GM23338 (cell line): ENCODE measurements around the gene NCK2. TPM values are rescaled to one million over a fixed set of nuclear protein-coding genes. Genes with fewer than 3 reads are reported as not detected.

Experiments used
- ATAC-seq: fragments of 200-7000 bp; cut with Tn5 transposase; 3 replicates; pipeline ENCODE4 v1.9.1; 2020
- DNase-seq: peaks from one replicate; pipeline ENCODE4 v3.0.0-alpha.2; 2015; ENCODE audit warnings: low spot score
- H2AFZ ChIP-seq: fragments of 200-600 bp; sonication (generic); 2 replicates; pipeline ENCODE4 v1.8.0; 2016; ENCODE audit warnings: antibody characterized with exemption, mild to moderate bottlenecking, moderate library complexity
- H3F3A ChIP-seq: fragments of 200-600 bp; sonication (generic); replicated peaks from 2 replicates; pipeline ENCODE4 v1.8.0; 2017; ENCODE audit warnings: antibody characterized with exemption, mixed run types, low read depth
- H3K27ac ChIP-seq: fragments of 200-600 bp; sonication (generic); 2 replicates; pipeline ENCODE4 v1.6.1; 2016; ENCODE audit warnings: low read depth
- H3K27me3 ChIP-seq: fragments of 200-600 bp; sonication (generic); 2 replicates; pipeline ENCODE4 v1.8.0; 2016; ENCODE audit warnings: mild to moderate bottlenecking, mixed run types, moderate library complexity; ENCODE audit not compliant: insufficient read depth
- H3K36me3 ChIP-seq: fragments of 200-600 bp; sonication (generic); 2 replicates; pipeline ENCODE4 v1.8.0; 2016; ENCODE audit warnings: mild to moderate bottlenecking; ENCODE audit not compliant: insufficient read depth
- H3K4me1 ChIP-seq: fragments of 200-600 bp; sonication (generic); 2 replicates; pipeline ENCODE4 v1.8.0; 2016; ENCODE audit warnings: mild to moderate bottlenecking, moderate library complexity; ENCODE audit not compliant: insufficient read depth
- H3K4me2 ChIP-seq: fragments of 200-600 bp; sonication (generic); 2 replicates; pipeline ENCODE4 v1.7.1; 2017; ENCODE audit warnings: mixed run types
- H3K4me3 ChIP-seq: fragments of 200-600 bp; sonication (generic); 2 replicates; pipeline ENCODE4 v1.6.1; 2016; ENCODE audit warnings: mixed run types
- H3K79me2 ChIP-seq: fragments of 200-600 bp; sonication (generic); replicated peaks from 2 replicates; pipeline ENCODE4 v1.8.0; 2017; ENCODE audit warnings: mild to moderate bottlenecking; ENCODE audit not compliant: insufficient read depth
- H3K9me2 ChIP-seq: fragments of 200-600 bp; sonication (generic); 2 replicates; pipeline ENCODE4 v1.8.0; 2017; ENCODE audit not compliant: insufficient read depth
- H4K20me1 ChIP-seq: fragments of 200-600 bp; sonication (generic); replicated peaks from 2 replicates; pipeline ENCODE4 v1.8.0; 2017; ENCODE audit warnings: mild to moderate bottlenecking; ENCODE audit not compliant: insufficient read depth
- H3K27ac Mint-ChIP-seq: 2 replicates; pipeline ENCODE4 v1.8.0; 2020; ENCODE audit warnings: inconsistent platforms, mild to moderate bottlenecking, moderate library complexity, mixed read lengths
- H3K27me3 Mint-ChIP-seq: 3 replicates; pipeline ENCODE4 v1.8.0; 2022; ENCODE audit warnings: low read depth, mild to moderate bottlenecking, moderate library complexity, mixed read lengths, inconsistent platforms; ENCODE audit not compliant: insufficient read depth, poor library complexity
- H3K36me3 Mint-ChIP-seq: 3 replicates; pipeline ENCODE4 v1.8.0; 2021; ENCODE audit warnings: low read depth, mild to moderate bottlenecking, inconsistent platforms, moderate library complexity, mixed read lengths
- H3K4me1 Mint-ChIP-seq: 3 replicates; pipeline ENCODE4 v1.8.0; 2020; ENCODE audit warnings: mild to moderate bottlenecking, inconsistent platforms, mixed read lengths
- H3K4me3 Mint-ChIP-seq: 3 replicates; pipeline ENCODE4 v1.8.0; 2021; ENCODE audit warnings: moderate library complexity, mild to moderate bottlenecking, inconsistent platforms, mixed read lengths
- H3K9me3 Mint-ChIP-seq: 3 replicates; pipeline ENCODE4 v1.8.0; 2020; ENCODE audit warnings: moderate library complexity, mild to moderate bottlenecking, inconsistent platforms, mixed read lengths
- CREB1 ChIP-seq: fragments of 250-450 bp; sonication (Bioruptor Pico); IDR thresholded peaks from 2 replicates; pipeline ENCODE4 v1.5.0; 2020; ENCODE audit warnings: low read depth, mild to moderate bottlenecking, moderate library complexity
- EZH2phosphoT487 ChIP-seq: fragments of 200-600 bp; sonication (generic); IDR thresholded peaks from one replicate; pipeline ENCODE4 v1.8.1; 2018; ENCODE audit warnings: antibody characterized with exemption; ENCODE audit not compliant: unreplicated experiment
- JUNB ChIP-seq: IDR thresholded peaks from one replicate; pipeline ENCODE4 v1.6.1; 2016; ENCODE audit warnings: antibody characterized with exemption; ENCODE audit not compliant: unreplicated experiment
- NANOG ChIP-seq: IDR thresholded peaks from 2 replicates; pipeline ENCODE4 v1.6.1; 2016; ENCODE audit warnings: antibody characterized with exemption, borderline replicate concordance
- POLR2AphosphoS5 ChIP-seq: IDR thresholded peaks from 2 replicates; pipeline ENCODE4 v1.6.1; 2016; ENCODE audit warnings: antibody characterized with exemption, low read depth
- ZNF331 ChIP-seq: fragments of 250-450 bp; sonication (Bioruptor Pico); IDR thresholded peaks from 2 replicates; pipeline ENCODE4 v1.5.0; 2020; ENCODE audit warnings: low read depth, mild to moderate bottlenecking, moderate library complexity
- polyA plus RNA-seq: library from polyadenylated mRNA; unstranded; fragments of >200 nt; fragmentation: Nextera tagmentation; extraction: Ambion mirVana; gene quantifications from 2 replicates; pipeline ENCODE4 v1.2.1, GENCODE V29; 2016
- total RNA-seq: library from RNA; depleted of rRNA; stranded (reverse); fragments of >200 nt; shearing (Covaris generic); gene quantifications from 2 replicates; pipeline ENCODE4 v1.2.3, GENCODE V29; 2014
- TF ChIP-seq, protein P1 (sequence below), 2 experiments: fragments of 200-600 bp in 1 of 2; sonication (generic) in 1 of 2; conservative IDR thresholded peaks; 2 replicates each; pipeline versions ENCODE4 v1.5.1 to v1.6.1; 2016 to 2017; ENCODE audit warnings: antibody characterized with exemption in 2 of 2, low read depth in 2 of 2, mild to moderate bottlenecking in 2 of 2, moderate library complexity in 1 of 2
- TF ChIP-seq, protein P2 (sequence below): IDR thresholded peaks from one replicate; pipeline ENCODE4 v1.6.1; 2018; ENCODE audit warnings: antibody characterized with exemption; ENCODE audit not compliant: unreplicated experiment
- TF ChIP-seq, protein P3 (sequence below): fragments of 250-450 bp; sonication (Bioruptor Pico); IDR thresholded peaks from 2 replicates; pipeline ENCODE4 v1.5.0; 2020; ENCODE audit warnings: mild to moderate bottlenecking, moderate library complexity

The NCK2 gene
- total and polyA plus RNA-seq, 2 experiments from 2014 or later: 26.9 to 59.9 TPM

DNA sequence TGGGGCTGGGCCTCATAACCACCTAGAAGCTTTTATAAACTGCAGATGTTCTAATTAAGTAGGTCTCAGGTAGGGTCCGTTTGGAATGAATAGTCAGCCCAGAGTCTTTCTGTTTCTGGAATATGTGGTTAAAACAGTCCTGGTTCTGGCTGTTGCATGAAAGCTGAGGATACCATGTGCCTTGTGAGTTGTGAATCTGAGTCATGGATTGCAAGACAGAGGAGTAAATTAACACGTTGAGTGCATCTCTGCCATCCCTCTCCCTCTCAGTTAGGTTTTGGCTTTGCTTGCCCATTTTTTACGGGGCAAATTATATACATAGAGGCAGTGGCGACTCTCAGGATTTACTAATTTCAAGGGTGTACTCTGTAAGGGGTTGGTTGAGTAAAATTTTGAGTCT lies 59.1 kb downstream of the NCK2 start:
- no peaks in the 10 kb centered on the region for H3K9me3 Mint-ChIP-seq

More for the DNA sequence above, 59.1 kb downstream of the NCK2 start:
- Histone ChIP-seq H4K20me1 (peaks cover 25% of the 10 kb centered on the region), H3F3A (no peaks in the 10 kb centered on the region), H3K27me3 (no peaks in the 10 kb centered on the region), H3K4me2 (no peak overlapping the region), H3K79me2 (peaks cover 98% of the 10 kb centered on the region), H3K4me3 (no peak overlapping the region), H3K36me3 (no peaks in the 10 kb centered on the region), H3K9me2 (0 out of 2 replicates have a peak, but pooled peaks cover 11% of the 10 kb centered on the region), H3K4me1 (peaks cover 38% of the 10 kb centered on the region), H2AFZ (no peak overlapping the region), H3K27ac (no peak overlapping the region)
- no peak for TF ChIP-seq CREB1
- TF ChIP-seq POLR2AphosphoS5: no peak
- TF ChIP-seq JUNB: no peak
- TF ChIP-seq, protein P1, sequence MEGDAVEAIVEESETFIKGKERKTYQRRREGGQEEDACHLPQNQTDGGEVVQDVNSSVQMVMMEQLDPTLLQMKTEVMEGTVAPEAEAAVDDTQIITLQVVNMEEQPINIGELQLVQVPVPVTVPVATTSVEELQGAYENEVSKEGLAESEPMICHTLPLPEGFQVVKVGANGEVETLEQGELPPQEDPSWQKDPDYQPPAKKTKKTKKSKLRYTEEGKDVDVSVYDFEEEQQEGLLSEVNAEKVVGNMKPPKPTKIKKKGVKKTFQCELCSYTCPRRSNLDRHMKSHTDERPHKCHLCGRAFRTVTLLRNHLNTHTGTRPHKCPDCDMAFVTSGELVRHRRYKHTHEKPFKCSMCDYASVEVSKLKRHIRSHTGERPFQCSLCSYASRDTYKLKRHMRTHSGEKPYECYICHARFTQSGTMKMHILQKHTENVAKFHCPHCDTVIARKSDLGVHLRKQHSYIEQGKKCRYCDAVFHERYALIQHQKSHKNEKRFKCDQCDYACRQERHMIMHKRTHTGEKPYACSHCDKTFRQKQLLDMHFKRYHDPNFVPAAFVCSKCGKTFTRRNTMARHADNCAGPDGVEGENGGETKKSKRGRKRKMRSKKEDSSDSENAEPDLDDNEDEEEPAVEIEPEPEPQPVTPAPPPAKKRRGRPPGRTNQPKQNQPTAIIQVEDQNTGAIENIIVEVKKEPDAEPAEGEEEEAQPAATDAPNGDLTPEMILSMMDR (conservative IDR thresholded peaks at IDR 0.05; ENCODE audit: low read depth in 2 of 2): no peak
- TF ChIP-seq, protein P2, sequence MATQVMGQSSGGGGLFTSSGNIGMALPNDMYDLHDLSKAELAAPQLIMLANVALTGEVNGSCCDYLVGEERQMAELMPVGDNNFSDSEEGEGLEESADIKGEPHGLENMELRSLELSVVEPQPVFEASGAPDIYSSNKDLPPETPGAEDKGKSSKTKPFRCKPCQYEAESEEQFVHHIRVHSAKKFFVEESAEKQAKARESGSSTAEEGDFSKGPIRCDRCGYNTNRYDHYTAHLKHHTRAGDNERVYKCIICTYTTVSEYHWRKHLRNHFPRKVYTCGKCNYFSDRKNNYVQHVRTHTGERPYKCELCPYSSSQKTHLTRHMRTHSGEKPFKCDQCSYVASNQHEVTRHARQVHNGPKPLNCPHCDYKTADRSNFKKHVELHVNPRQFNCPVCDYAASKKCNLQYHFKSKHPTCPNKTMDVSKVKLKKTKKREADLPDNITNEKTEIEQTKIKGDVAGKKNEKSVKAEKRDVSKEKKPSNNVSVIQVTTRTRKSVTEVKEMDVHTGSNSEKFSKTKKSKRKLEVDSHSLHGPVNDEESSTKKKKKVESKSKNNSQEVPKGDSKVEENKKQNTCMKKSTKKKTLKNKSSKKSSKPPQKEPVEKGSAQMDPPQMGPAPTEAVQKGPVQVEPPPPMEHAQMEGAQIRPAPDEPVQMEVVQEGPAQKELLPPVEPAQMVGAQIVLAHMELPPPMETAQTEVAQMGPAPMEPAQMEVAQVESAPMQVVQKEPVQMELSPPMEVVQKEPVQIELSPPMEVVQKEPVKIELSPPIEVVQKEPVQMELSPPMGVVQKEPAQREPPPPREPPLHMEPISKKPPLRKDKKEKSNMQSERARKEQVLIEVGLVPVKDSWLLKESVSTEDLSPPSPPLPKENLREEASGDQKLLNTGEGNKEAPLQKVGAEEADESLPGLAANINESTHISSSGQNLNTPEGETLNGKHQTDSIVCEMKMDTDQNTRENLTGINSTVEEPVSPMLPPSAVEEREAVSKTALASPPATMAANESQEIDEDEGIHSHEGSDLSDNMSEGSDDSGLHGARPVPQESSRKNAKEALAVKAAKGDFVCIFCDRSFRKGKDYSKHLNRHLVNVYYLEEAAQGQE: no peak
- no peak for TF ChIP-seq ZNF331 (CRISPR knock-in tag)
- no peak for TF ChIP-seq NANOG
- no peak for TF ChIP-seq EZH2phosphoT487
- TF ChIP-seq, protein P3, sequence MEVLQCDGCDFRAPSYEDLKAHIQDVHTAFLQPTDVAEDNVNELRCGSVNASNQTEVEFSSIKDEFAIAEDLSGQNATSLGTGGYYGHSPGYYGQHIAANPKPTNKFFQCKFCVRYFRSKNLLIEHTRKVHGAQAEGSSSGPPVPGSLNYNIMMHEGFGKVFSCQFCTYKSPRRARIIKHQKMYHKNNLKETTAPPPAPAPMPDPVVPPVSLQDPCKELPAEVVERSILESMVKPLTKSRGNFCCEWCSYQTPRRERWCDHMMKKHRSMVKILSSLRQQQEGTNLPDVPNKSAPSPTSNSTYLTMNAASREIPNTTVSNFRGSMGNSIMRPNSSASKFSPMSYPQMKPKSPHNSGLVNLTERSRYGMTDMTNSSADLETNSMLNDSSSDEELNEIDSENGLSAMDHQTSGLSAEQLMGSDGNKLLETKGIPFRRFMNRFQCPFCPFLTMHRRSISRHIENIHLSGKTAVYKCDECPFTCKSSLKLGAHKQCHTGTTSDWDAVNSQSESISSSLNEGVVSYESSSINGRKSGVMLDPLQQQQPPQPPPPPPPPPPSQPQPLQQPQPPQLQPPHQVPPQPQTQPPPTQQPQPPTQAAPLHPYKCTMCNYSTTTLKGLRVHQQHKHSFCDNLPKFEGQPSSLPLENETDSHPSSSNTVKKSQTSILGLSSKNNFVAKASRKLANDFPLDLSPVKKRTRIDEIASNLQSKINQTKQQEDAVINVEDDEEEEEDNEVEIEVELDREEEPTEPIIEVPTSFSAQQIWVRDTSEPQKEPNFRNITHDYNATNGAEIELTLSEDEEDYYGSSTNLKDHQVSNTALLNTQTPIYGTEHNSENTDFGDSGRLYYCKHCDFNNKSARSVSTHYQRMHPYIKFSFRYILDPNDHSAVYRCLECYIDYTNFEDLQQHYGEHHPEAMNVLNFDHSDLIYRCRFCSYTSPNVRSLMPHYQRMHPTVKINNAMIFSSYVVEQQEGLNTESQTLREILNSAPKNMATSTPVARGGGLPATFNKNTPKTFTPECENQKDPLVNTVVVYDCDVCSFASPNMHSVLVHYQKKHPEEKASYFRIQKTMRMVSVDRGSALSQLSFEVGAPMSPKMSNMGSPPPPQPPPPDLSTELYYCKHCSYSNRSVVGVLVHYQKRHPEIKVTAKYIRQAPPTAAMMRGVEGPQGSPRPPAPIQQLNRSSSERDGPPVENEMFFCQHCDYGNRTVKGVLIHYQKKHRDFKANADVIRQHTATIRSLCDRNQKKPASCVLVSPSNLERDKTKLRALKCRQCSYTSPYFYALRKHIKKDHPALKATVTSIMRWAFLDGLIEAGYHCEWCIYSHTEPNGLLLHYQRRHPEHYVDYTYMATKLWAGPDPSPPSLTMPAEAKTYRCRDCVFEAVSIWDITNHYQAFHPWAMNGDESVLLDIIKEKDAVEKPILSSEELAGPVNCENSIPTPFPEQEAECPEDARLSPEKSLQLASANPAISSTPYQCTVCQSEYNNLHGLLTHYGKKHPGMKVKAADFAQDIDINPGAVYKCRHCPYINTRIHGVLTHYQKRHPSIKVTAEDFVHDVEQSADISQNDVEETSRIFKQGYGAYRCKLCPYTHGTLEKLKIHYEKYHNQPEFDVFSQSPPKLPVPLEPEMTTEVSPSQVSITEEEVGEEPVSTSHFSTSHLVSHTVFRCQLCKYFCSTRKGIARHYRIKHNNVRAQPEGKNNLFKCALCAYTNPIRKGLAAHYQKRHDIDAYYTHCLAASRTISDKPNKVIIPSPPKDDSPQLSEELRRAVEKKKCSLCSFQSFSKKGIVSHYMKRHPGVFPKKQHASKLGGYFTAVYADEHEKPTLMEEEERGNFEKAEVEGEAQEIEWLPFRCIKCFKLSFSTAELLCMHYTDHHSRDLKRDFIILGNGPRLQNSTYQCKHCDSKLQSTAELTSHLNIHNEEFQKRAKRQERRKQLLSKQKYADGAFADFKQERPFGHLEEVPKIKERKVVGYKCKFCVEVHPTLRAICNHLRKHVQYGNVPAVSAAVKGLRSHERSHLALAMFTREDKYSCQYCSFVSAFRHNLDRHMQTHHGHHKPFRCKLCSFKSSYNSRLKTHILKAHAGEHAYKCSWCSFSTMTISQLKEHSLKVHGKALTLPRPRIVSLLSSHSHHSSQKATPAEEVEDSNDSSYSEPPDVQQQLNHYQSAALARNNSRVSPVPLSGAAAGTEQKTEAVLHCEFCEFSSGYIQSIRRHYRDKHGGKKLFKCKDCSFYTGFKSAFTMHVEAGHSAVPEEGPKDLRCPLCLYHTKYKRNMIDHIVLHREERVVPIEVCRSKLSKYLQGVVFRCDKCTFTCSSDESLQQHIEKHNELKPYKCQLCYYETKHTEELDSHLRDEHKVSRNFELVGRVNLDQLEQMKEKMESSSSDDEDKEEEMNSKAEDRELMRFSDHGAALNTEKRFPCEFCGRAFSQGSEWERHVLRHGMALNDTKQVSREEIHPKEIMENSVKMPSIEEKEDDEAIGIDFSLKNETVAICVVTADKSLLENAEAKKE (CRISPR knock-in tag): no peak
- H3K4me1 Mint-ChIP-seq: peaks cover 52% of the 10 kb centered on the region
- DNase-seq (no peak), ATAC-seq (no peak)
- peaks cover 4% of the 10 kb centered on the region for H3K27me3 Mint-ChIP-seq
- H3K27ac Mint-ChIP-seq: no peak overlapping the region
- H3K36me3 Mint-ChIP-seq: peaks cover 4% of the 10 kb centered on the region; the same call in 1 of the 3 replicates
- no peak overlapping the region for H3K4me3 Mint-ChIP-seq
